SIG-M5 (cell line): Measurements from ENCODE around the gene PPP1R13B.

Source experiments
- DNase-seq: peaks from one replicate; lab custom pipeline; 2025; lab: John Stamatoyannopoulos, UW

The PPP1R13B gene

GRCh38 chr14:103881268-103882201, 34.2 kb upstream of the PPP1R13B start:
- DNase-seq: no peak

GRCh38 chr14:103880348-103881267, 33.2 kb upstream of the PPP1R13B start:
- no peak for DNase-seq

- DNase-seq: no peak
Measured at GRCh38 chr14:103879570-103880347, 32.4 kb upstream of the PPP1R13B start.

- no peak for DNase-seq
Measured at GRCh38 chr14:103879118-103879569, 31.8 kb upstream of the PPP1R13B start.

GRCh38 chr14:103878180-103878579, 30.8 kb upstream of the PPP1R13B start:
- no peak for DNase-seq

GRCh38 chr14:103875010-103875409, 27.6 kb upstream of the PPP1R13B start:
- no peak for DNase-seq

- DNase-seq: no peak
Measured at GRCh38 chr14:103872481-103873113, 25.2 kb upstream of the PPP1R13B start.

GRCh38 chr14:103871596-103872480, 24.5 kb upstream of the PPP1R13B start:
- DNase-seq: no peak

- DNase-seq: no peak
Measured at GRCh38 chr14:103870891-103871595, 23.7 kb upstream of the PPP1R13B start.

GRCh38 chr14:103870144-103870876, 22.9 kb upstream of the PPP1R13B start:
- DNase-seq: no peak

- no peak for DNase-seq
Measured at GRCh38 chr14:103869406-103870143, 22.2 kb upstream of the PPP1R13B start.

GRCh38 chr14:103868242-103868897, 21.0 kb upstream of the PPP1R13B start:
- no peak for DNase-seq

GRCh38 chr14:103867523-103867953, 20.2 kb upstream of the PPP1R13B start:
- DNase-seq: no peak

GRCh38 chr14:103867020-103867419, 19.6 kb upstream of the PPP1R13B start:
- DNase-seq: no peak

- no peak for DNase-seq
Measured at GRCh38 chr14:103863245-103863644, 15.9 kb upstream of the PPP1R13B start.

GRCh38 chr14:103862393-103862782, 15.0 kb upstream of the PPP1R13B start:
- DNase-seq: no peak
